Nephron progenitor cell (in vitro differentiated cells): Measurements from ENCODE around the gene DOLK.

Experiments used
- DNase-seq: peaks from one replicate; pipeline ENCODE4 v3.0.0; 2021
- H3K27ac Mint-ChIP-seq: 2 replicates; pipeline ENCODE4 v1.8.0; 2021; ENCODE audit warnings: mild to moderate bottlenecking, moderate library complexity, mixed read lengths
- H3K27me3 Mint-ChIP-seq: 2 replicates; pipeline ENCODE4 v1.8.0; 2021; ENCODE audit warnings: mild to moderate bottlenecking, low read depth, mixed read lengths; ENCODE audit not compliant: poor library complexity
- H3K36me3 Mint-ChIP-seq: 2 replicates; pipeline ENCODE4 v1.8.0; 2021; ENCODE audit warnings: low read depth, mixed read lengths
- H3K4me1 Mint-ChIP-seq: 2 replicates; pipeline ENCODE4 v1.8.0; 2021; ENCODE audit warnings: mixed read lengths
- H3K4me3 Mint-ChIP-seq: 2 replicates; pipeline ENCODE4 v1.8.0; 2021; ENCODE audit warnings: mild to moderate bottlenecking, moderate library complexity, mixed read lengths
- H3K9me3 Mint-ChIP-seq: 2 replicates; pipeline ENCODE4 v1.8.0; 2021; ENCODE audit warnings: mild to moderate bottlenecking, moderate library complexity, mixed read lengths
- CTCF ChIP-seq: fragments of 200-600 bp; sonication (generic); IDR thresholded peaks from 2 replicates; pipeline ENCODE4 v1.5.0; 2021; ENCODE audit warnings: antibody characterized with exemption

Gene DOLK

DNA sequence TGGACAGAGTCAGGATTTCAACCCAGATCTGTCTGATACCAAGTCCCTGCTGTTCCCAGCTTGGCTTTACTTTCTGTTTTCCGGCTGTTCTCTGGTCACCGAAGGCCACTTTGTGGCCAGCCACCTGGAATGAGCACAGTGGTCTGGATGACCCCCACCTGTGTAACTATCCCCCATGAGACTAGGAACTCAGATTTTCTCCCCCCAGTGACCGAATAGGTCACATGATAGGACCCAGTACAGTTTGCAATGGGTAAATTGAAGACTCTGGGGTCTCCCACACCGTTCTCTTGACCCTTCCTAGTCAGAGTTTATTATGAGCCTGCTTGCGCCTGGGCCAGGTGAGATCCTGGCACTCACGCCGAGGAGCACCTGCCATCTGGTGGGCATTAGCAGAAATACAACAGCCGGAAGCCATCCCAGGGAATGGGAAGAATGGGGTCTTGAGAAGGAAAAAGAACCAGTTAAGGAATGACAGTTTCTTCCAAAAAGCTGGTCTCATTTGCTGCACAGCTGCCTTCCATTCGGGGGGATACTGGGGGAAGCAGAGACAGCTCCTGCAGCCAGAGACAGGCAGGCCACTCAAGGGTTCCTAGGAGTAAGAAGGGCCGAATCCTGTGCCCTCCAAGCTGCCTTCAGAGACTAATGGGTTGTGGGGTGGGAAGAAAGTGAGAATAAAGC lies 19.5 kb downstream of the DOLK start:
- Mint-ChIP-seq H3K27me3 (no peaks in the 10 kb centered on the region), H3K4me3 (no peak overlapping the region), H3K4me1 (peaks cover 6% of the 10 kb centered on the region), H3K9me3 (no peaks in the 10 kb centered on the region), H3K36me3 (no peaks in the 10 kb centered on the region), H3K27ac (peak overlapping the region; percentile 64)
- DNase-seq: peak; percentile 67
- TF ChIP-seq CTCF: peak; percentile 87

- Mint-ChIP-seq H3K4me3 (peak overlapping the region; percentile 59), H3K4me1 (peaks cover 30% of the 10 kb centered on the region), H3K36me3 (peaks cover 4% of the 10 kb centered on the region), H3K9me3 (no peaks in the 10 kb centered on the region), H3K27me3 (no peaks in the 10 kb centered on the region), H3K27ac (no peak overlapping the region)
- DNase-seq: no peak
- no peak for TF ChIP-seq CTCF
Observed at GRCh38 chr9:128923493-128923883, 23.9 kb downstream of the DOLK start.

DNA sequence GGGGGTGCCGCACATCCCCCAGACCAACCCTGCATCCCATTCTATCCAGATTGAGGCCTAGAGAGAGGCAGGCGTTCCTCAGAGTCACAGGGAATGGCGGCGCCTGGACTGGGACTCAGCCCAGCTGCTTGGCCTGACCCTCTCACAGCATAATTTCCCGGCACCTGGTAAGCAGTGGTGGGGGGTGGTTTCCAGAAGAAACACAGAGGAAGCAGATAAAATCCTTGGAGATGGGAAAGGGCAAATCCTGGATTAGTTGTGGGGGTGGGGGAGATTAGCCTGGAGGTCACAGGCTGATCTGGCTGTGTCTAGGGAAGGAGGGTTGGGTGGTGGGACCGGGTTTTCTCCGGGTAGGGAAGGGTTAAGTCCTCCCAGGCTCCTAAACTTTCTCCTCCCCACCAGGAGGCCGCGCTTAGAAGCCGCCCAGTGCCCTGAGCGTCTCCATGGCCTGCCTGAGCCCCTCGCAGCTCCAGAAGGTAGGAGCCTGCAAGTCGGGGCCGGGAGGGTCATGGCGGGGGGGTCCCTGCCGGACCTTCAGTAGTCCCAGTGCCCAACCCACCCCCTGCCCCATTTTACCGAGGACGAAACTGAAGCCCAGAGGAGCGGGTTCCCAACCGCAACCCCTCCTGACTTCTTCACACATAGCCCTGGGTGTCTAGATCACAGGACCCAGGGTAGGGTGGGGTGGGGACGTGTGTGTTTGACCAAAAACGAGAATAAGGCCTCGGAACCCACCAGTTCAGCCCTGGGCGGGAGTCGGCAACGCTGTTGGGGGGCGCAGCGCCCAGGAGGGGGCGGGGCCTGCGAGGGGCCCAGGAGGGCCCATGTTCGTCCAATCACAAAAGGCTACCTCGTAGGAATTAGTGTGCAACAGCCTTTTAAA lies 25.3 kb downstream of the DOLK start:
- no peak for TF ChIP-seq CTCF
- Mint-ChIP-seq H3K4me3 (peak overlapping the region; percentile 81), H3K27me3 (no peaks in the 10 kb centered on the region), H3K4me1 (peaks cover 24% of the 10 kb centered on the region), H3K27ac (peak overlapping the region; percentile 87), H3K36me3 (peaks cover 15% of the 10 kb centered on the region), H3K9me3 (no peaks in the 10 kb centered on the region)
- peak; percentile 69 for DNase-seq

DNA sequence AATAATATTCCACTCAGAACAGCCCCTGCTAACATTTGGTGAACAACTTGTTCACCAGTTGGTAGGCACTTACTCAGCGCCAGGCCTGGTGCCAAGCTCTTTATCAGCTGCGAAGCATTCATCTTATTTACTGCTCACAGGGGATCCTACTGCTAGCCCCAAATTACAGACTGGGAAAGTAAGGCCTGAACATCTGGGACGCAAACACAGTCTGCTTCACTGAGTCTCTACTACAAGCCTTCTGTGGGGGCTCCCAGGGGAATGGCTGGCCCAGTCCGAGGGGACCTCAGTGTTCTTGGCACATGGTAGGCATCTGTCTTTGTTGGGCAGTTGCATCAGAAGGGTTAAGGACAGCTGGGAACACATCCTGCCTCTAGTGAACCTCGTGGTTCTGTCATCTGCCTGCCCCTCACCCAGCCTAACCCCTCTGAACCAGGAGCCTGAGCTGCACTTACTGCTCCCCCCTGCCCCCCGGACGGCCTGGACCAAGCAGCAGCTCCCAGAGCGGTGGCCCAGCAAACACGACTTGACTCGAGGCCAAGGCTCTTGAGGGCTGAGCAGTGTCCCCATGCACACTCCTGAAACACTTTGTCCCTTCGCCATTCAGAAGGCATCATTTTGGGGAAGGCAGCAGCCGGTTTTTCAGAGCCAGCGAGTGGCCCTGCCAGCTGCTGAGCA lies 26.9 kb downstream of the DOLK start, which contains the start of gene PHYHD1:
Gene PHYHD1 (plus strand): TSS at position 602 of the 678 bp plus-strand sequence. CDS start 1,342 bp downstream, outside the sequence.
- Mint-ChIP-seq H3K36me3 (peaks cover 17% of the 10 kb centered on the region), H3K9me3 (no peaks in the 10 kb centered on the region), H3K27ac (peak within 1 kb of the TSS; percentile 87), H3K4me1 (peaks cover 24% of the 10 kb centered on the region), H3K27me3 (no peaks in the 10 kb centered on the region), H3K4me3 (peak within 1 kb of the TSS; percentile 81)
- no peak for TF ChIP-seq CTCF
- DNase-seq: no peak

DNA sequence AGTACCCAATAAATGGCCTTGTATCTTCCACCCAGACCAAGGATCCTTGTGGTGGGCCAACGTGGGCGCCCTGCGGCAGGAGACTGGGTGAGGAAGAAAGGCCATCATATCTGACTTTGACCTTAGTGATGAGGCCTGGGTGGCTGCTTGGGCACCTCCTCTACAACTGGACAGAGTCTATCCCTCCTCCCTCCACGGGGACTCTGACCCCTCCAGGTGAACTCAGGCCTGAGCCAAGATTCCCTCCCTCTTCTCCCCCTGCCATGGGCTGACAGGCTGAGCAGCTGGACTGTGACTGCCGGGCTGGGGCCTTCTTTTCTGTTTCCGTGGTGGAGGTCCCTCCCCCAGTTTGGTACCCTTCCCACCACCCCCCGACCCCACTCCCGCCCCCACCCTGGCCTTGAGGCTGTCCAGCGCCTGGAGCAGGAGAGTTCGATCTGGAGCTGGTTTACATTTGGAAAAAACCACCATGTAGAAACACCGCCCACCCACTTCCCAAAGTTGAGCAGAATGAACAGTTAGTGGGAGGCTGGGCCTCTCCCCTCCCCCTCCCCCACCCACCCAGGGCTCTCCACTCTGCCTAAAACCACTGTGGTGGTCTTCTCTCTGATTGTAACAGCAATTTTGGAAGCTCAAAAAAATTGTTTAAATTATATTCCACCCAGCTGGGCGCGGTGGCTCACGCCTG lies 27.9 kb downstream of the DOLK start:
- Mint-ChIP-seq H3K9me3 (no peaks in the 10 kb centered on the region), H3K27me3 (no peaks in the 10 kb centered on the region), H3K27ac (peak overlapping the region; percentile 92), H3K4me1 (peaks cover 24% of the 10 kb centered on the region), H3K4me3 (no peak overlapping the region), H3K36me3 (peaks cover 17% of the 10 kb centered on the region)
- DNase-seq: no peak
- no peak for TF ChIP-seq CTCF
